Loucy (cell line): Measurements from ENCODE around the gene HNRNPUL2.

Source experiments
- H2AFZ ChIP-seq: fragments of 200-600 bp; sonication (generic); 2 replicates; pipeline ENCODE4 v1.6.0; 2016; ENCODE audit warnings: antibody characterized with exemption, mild to moderate bottlenecking, low read length, moderate library complexity
- H3F3A ChIP-seq: fragments of 200-600 bp; 2 replicates; pipeline ENCODE4 v1.6.0; 2016; ENCODE audit warnings: antibody characterized with exemption, low read depth, mild to moderate bottlenecking
- H3K27me3 ChIP-seq: fragments of 200-600 bp; sonication (generic); 2 replicates; pipeline ENCODE4 v1.6.1; 2014; ENCODE audit warnings: low read length, mild to moderate bottlenecking; ENCODE audit not compliant: insufficient read depth, poor library complexity, severe bottlenecking
- H3K36me3 ChIP-seq: fragments of 200-600 bp; sonication (generic); 2 replicates; pipeline ENCODE4 v1.6.1; 2016; ENCODE audit warnings: low read length; ENCODE audit not compliant: insufficient read depth
- H3K4me1 ChIP-seq: fragments of 200-600 bp; sonication (generic); 2 replicates; pipeline ENCODE4 v1.5.1; 2014; ENCODE audit warnings: low read length, mild to moderate bottlenecking; ENCODE audit not compliant: insufficient read depth, poor library complexity, severe bottlenecking
- H3K4me2 ChIP-seq: fragments of 200-600 bp; sonication (generic); 2 replicates; pipeline ENCODE4 v1.6.0; 2014; ENCODE audit warnings: antibody characterized with exemption, low read length, low read depth, mild to moderate bottlenecking; ENCODE audit not compliant: poor library complexity, severe bottlenecking
- H3K4me3 ChIP-seq: fragments of 200-600 bp; sonication (generic); 2 replicates; pipeline ENCODE4 v1.5.1; 2014; ENCODE audit warnings: low read length, mild to moderate bottlenecking, mixed read lengths; ENCODE audit not compliant: poor library complexity, severe bottlenecking
- H3K79me2 ChIP-seq: fragments of 200-600 bp; sonication (generic); 2 replicates; pipeline ENCODE4 v1.6.1; 2014; ENCODE audit warnings: low read length; ENCODE audit not compliant: insufficient read depth
- H3K9ac ChIP-seq: fragments of 200-600 bp; sonication (generic); 2 replicates; pipeline ENCODE4 v1.6.0; 2014; ENCODE audit warnings: mild to moderate bottlenecking, low read depth, low read length, moderate library complexity; ENCODE audit not compliant: poor library complexity, severe bottlenecking
- H3K9me2 ChIP-seq: fragments of 200-600 bp; sonication (generic); replicated peaks from 2 replicates; pipeline ENCODE4 v1.6.1; 2016; ENCODE audit warnings: low read depth, low read length, mixed read lengths
- H3K9me3 ChIP-seq: fragments of 200-600 bp; sonication (generic); 2 replicates; pipeline ENCODE4 v1.6.1; 2014; ENCODE audit warnings: mild to moderate bottlenecking, antibody characterized with exemption, low read length, low read depth; ENCODE audit not compliant: insufficient read depth
- H4K20me1 ChIP-seq: fragments of 200-600 bp; sonication (generic); 2 replicates; pipeline ENCODE4 v1.6.0; 2014; ENCODE audit warnings: antibody characterized with exemption, low read length, mild to moderate bottlenecking; ENCODE audit not compliant: insufficient read depth, poor library complexity, severe bottlenecking
- CTCF ChIP-seq: fragments of 200-600 bp; sonication (generic); conservative IDR thresholded peaks from 2 replicates; pipeline ENCODE4 v1.5.1; 2014; ENCODE audit warnings: mild to moderate bottlenecking, antibody characterized with exemption, low read length
- EZH2phosphoT487 ChIP-seq: fragments of 200-600 bp; IDR thresholded peaks from 2 replicates; pipeline ENCODE4 v1.6.1; 2018; ENCODE audit warnings: antibody characterized with exemption, mild to moderate bottlenecking, moderate library complexity, borderline replicate concordance

Gene HNRNPUL2

GRCh38 chr11:62728171-62728988 is 1.1 kb upstream of the HNRNPUL2 start, which contains the start of gene TTC9C:
TTC9C (plus strand) TSS chr11:62728486; CDS start chr11:62728849, 363 bp downstream.
- H3K79me2 ChIP-seq, result peaks cover 78% of the 10 kb centered on the region
- H3K4me2 ChIP-seq, result peak within 1 kb of the TSS; percentile 81
- no peaks in the 10 kb centered on the region for H3K27me3 ChIP-seq
- peaks cover 56% of the 10 kb centered on the region for H4K20me1 ChIP-seq
- peaks cover 14% of the 10 kb centered on the region; the same call in 1 of the 2 replicates for H3K36me3 ChIP-seq
- H3K9me3 ChIP-seq, result no peaks in the 10 kb centered on the region
- H3K9ac ChIP-seq, result peak within 1 kb of the TSS; percentile 98
- peaks cover 27% of the 10 kb centered on the region for H3K4me1 ChIP-seq
- peaks cover 3% of the 10 kb centered on the region for H3F3A ChIP-seq
- peak within 1 kb of the TSS; percentile 92 for H3K4me3 ChIP-seq
- peak within 1 kb of the TSS; percentile 88 for H2AFZ ChIP-seq
- H3K9me2 ChIP-seq, result no peaks in the 10 kb centered on the region
- no peak for TF ChIP-seq EZH2phosphoT487
- no peak for TF ChIP-seq CTCF

- H4K20me1 ChIP-seq, result peaks cover 57% of the 10 kb centered on the region
- H3K9me2 ChIP-seq, result no peaks in the 10 kb centered on the region
- H2AFZ ChIP-seq, result peak overlapping the region; percentile 88
- H3K4me2 ChIP-seq, result peak overlapping the region; percentile 81
- peak overlapping the region; percentile 98 for H3K9ac ChIP-seq
- H3K36me3 ChIP-seq, result peaks cover 20% of the 10 kb centered on the region; the same call in 1 of the 2 replicates
- H3K27me3 ChIP-seq, result no peaks in the 10 kb centered on the region
- H3K9me3 ChIP-seq, result no peaks in the 10 kb centered on the region
- peak overlapping the region; percentile 92 for H3K4me3 ChIP-seq
- H3F3A ChIP-seq, result peaks cover 3% of the 10 kb centered on the region
- TF ChIP-seq EZH2phosphoT487, result no peak
- no peak for TF ChIP-seq CTCF
- peaks cover 29% of the 10 kb centered on the region for H3K4me1 ChIP-seq
- peaks cover 78% of the 10 kb centered on the region for H3K79me2 ChIP-seq
These were observed 564 bp upstream of the HNRNPUL2 start for GRCh38 chr11:62727872-62728170.

GRCh38 chr11:62726915-62727164 is 417 bp downstream of the HNRNPUL2 start:
- Histone ChIP-seq H3K9me3 (no peaks in the 10 kb centered on the region), H3F3A (peaks cover 3% of the 10 kb centered on the region), H3K4me3 (peak overlapping the region; percentile 92), H2AFZ (peak overlapping the region; percentile 65; the same call in 1 of the 2 replicates), H3K9me2 (no peaks in the 10 kb centered on the region), H3K79me2 (peaks cover 82% of the 10 kb centered on the region), H3K36me3 (peaks cover 30% of the 10 kb centered on the region), H3K9ac (peak overlapping the region; percentile 98), H3K4me2 (peak overlapping the region; percentile 98), H3K27me3 (no peaks in the 10 kb centered on the region), H4K20me1 (peaks cover 66% of the 10 kb centered on the region), H3K4me1 (peaks cover 37% of the 10 kb centered on the region)
- no peak for TF ChIP-seq EZH2phosphoT487
- TF ChIP-seq CTCF, result no peak
